ENCODE measurements around the gene TECTB.
A peak's percentile ranks its signal among the peaks of the same experiment; 100 is the strongest.

The TECTB gene

GRCh38 chr10:112308125-112308502 lies 24.9 kb downstream of the TECTB start:
- no peak for DNase-seq (ENCODE audit: low read depth)

- DNase-seq (ENCODE audit: low read depth), result no peak
Measured at GRCh38 chr10:112311481-112311880, 28.3 kb downstream of the TECTB start.

DNA sequence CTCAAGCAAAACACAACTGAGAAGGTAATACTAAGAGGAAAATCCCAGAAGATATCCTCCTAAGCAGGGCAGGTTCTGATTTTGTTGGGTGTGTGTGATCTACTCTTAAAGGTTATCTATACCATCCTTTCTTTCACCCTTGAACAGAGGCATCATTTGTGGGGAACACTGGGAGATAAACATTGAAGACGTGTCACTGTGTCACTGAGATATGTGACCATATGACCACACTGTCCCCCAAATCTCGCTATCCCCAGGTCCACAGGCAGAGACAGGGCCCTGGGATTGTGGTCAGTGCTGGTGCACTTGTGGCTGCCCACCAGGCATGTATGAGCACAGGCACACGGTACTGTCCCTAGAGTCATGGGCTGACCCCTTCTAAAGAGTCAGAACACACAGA lies 30.0 kb downstream of the TECTB start:
- no peak for DNase-seq (ENCODE audit: low read depth)

DNA sequence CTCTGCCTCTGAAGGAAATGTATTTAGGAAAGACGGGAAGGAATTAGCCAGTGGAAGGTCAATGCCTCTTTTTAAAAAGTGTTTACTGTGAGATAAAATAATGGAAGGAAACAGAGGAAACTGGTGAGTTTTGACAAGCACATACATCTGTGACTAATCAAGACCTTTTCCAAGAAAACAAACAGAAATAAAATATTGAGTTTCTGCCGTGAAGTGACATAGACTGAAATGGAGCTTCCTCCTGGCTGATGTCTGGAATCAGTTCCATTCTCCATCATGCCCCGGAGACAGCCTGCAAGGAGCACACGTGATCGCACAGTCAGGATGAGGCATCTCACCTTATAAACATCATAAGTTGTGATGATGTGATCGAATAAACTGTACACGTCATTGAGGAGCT lies 30.7 kb downstream of the TECTB start:
- DNase-seq (ENCODE audit: low read depth), result no peak

DNA sequence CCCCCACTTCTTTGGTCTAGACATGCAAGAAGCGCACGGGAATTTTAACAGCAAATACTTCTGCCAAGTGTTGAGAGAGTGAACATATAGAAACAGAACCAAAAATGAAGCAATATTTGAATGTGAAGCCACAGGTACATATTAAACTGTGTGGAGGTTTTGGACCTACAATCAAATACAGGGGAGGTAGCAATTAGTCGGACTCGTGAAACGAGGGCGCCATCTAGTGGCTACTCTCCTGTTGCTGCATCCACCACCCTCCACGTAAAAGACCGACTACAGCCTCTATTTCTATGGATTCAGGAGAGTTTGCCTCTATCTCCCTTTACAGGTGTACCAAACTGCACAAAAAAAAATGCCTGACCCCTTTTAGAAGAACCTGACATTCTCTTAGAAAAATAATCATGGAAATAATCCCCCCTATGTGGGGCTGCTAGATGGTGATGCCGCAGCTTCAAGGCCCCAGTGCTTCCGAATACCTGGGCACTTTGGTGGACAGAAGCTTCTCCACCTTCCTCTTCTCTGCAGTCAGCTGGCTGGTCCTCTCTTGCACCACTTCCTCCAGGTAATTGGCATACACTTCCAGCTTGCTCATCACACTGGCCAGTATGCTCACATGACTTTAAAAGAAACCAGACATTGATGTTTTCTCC lies 31.7 kb downstream of the TECTB start:
- peak; percentile 74 for DNase-seq (ENCODE audit: low read depth)

GRCh38 chr10:112327678-112328077 lies 44.5 kb downstream of the TECTB start:
- no peak for DNase-seq (ENCODE audit: low read depth)

- DNase-seq (ENCODE audit: low read depth), result no peak
Measured at GRCh38 chr10:112330162-112330561, 47.0 kb downstream of the TECTB start.

DNA sequence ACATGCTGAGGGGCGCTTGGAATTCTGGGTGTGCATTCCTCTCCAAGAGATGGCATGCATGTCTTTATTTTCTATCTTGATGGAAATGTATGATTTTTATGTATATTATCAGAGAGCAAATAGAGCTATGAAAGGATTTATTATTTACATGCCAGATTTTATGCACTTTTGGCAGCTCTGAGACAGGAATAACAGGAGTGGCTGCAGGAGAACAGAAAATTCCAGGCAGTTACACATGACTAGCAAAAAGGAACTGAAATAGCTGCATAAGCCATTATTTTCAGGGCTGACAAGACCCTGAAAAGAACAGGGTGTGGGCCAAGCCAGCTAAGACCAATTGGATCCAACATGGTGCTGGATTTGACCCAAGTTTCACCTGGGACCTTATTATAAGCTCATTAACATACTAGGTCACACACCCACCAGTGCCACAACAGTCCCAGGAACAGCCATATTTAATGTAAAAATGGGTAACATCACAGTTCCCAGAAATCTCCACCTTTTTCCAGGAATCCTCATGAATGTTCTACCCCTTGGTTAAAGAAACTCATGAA lies 47.5 kb downstream of the TECTB start:
- no peak for DNase-seq (ENCODE audit: low read depth)

- DNase-seq (ENCODE audit: low read depth), result no peak
Measured at GRCh38 chr10:112332022-112332421, 48.8 kb downstream of the TECTB start.

DNA sequence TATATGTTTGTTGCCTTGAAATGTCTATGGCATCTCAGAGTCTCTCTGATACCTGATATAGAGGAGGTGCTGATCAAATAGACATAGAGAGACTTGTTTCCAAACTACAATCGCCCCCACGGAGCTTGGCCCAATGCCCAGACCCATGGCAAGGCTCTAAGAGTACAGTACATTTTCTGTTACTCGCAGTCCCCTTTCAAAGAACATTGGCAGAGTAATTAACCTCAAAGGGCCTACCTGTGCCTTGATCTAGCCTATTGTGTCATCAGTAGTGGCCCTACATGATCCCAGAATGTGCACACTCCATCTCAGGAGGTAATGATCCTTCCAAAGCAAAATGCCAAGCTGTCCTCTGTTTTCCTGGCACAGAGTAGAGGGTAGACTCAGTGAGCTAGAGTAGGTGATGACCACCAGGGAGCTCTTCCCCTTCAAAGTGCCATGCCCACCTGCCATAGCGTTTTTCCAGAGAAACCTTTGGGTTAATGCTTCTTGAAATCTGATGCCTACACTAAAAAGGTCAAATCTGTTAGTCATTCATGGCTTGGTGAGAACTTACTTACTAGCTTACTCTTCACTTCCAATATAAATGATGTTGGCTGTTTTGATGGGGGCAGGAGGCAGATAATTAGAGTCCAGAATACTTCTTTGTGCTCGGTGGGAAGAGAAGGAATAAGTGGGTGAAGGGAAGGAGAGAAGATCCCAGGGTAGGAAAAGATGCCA lies 49.5 kb downstream of the TECTB start:
- no peak for DNase-seq (ENCODE audit: low read depth)

DNA sequence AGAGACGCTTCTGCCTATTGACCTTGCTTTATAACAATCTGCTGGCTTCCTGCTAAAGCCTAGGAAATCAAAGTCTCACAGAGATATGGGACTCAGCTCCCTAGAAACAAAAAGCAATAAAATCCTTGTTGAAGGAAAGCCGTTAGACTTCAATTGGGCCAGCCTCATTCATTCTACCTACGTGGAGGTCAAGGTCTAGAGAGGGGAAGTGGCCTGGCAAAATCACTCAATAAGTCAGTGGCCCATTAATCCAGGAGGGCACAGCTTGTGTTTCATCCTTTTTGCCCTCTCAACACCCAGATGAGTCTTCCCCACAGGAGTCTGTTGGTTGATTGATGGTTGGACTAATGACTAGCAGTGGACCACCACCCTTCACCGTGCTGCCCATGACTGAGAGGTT lies 50.3 kb downstream of the TECTB start:
- no peak for DNase-seq (ENCODE audit: low read depth)

DNA sequence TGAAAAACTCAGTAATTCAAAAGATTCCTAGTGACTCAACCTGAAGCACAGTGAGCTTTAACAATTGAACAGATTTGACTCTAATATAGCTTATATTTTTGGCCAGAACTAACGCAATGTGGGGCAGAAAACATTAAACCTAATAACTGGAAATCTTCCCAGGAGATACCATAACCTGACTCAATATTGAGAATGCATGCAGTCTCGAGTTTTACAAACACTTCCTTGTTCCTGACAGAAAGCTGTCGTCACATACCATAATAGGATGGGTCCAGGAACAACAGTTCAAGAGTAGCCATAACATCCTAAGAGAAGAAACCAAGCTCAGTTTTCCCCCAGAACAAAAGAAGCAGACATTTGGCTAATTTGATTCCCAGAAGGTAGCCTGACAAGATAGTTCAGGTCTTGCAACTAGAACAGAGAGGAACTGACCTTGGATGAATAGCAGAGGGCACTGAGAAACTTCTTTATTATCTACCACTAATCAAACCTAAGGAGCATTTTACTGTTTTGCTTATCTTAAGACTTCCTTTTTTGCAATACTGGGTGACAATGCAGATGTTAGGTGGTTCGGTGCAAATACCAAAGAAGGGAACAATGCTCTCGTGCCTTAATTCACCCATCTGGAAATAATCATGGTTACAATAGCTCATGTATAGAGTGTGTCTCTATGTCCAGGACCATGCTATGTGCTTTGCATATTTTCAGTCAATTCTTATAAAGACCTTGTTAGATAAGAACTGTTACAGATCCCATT lies 52.1 kb downstream of the TECTB start:
- DNase-seq (ENCODE audit: low read depth), result no peak

GRCh38 chr10:112335868-112336265 lies 52.7 kb downstream of the TECTB start:
- no peak for DNase-seq (ENCODE audit: low read depth)

DNA sequence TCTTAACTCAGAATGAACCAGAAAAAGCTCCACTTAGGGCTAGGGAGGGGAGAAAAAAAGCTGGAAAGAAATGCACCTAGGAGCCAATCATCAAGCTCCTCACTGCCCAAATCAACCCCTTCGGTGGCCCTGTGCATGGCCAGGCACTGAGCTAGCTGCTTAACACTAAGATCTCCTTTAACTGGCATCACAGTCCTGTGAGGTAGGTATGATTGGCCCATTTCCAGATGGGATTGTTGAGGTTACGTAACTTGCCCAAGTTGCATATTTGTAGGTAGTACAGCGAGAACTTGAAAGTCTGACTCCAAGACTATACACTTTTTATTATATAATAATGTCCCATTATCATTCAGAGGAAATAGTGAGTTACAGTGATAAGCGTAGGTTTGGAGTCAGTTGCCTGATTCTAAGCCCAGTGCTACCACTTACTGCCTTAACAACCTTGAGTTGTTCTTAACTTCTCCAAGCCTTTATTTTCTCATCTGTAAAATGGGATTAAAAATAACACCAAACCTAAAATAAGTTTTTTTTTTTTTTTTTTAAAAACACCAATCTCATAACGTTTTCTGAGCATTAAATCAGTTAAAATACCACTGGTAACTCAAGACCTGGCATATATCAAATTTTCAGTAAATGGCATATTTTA lies 53.5 kb downstream of the TECTB start:
- no peak for DNase-seq (ENCODE audit: low read depth)

DNA sequence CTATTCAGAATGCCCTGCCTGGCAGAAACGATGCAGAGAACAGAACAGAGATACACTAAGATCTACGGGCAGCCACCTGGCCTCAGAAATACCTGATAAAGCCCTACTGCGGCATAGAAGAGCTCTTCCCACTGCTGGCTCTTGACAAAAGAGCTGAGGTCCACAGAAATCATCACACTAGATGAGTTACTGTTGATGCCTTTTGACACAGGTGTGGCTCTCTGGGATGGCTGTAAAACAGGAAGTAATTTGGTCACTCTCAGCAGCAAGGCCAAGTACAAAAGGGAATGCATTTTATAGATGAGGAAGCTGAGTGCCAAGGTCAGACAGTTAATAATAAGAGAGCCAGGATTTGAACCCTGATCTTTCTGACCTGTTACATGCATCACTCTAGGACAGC lies 55.8 kb downstream of the TECTB start:
- no peak for DNase-seq (ENCODE audit: low read depth)

- DNase-seq (ENCODE audit: low read depth), result no peak
Measured at GRCh38 chr10:112340601-112341000, 57.4 kb downstream of the TECTB start.

DNA sequence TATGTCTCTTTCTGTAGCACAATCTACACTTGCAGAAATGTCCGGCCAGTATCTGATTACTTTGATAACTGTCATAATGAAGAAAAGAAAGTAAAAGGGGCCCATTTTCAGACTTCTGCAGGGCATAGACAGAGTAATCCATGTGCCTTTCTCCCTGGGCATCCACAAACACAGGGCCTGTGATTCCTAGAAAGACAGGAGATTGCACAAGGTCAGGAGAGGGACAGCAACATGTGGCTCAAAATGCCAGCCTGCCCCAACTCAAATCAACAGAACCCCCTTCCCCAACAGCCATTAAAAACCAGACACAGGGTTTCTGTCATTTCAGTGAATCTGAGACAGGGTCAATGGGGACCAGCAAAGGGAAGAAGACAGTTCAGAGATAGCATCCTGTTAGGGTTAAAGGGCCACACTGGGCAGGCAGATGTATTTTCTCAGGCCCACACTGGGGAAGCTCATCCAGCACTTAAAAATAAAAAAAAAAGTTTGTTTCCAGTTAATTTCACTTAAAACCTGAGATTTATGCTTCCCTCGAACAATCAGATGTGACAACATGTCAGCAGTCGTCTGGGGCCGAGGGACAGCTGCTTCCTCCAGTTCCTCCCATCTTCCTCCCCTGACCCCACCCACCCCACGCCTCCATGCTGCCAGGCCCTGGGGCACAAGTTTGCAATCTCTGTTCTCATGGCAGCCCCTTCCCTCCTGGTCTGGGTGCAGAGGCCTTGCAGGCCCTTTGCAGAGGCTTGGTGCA lies 60.0 kb downstream of the TECTB start:
- DNase-seq (ENCODE audit: low read depth), result no peak

- no peak for DNase-seq (ENCODE audit: low read depth)
Measured at GRCh38 chr10:112344261-112344660, 61.1 kb downstream of the TECTB start.

DNA sequence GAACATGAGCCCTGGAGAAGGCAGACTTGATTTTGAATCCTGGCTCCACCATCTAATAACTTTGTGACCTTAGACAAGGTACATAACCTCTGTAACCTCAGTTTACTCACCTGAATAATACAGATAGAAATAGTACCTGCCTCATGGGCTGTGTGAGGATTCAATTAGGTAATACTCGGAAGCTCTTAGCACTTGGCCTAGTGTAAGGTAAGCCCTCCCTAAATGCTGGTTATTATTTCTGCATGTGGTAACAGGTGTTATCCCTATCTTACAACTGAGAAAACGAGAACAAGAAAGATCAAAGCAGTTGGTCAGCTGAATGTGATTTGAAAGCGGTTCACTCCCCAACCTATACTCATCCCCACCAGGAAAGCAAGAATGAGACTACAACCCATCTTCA lies 62.0 kb downstream of the TECTB start:
- DNase-seq (ENCODE audit: low read depth), result no peak

DNA sequence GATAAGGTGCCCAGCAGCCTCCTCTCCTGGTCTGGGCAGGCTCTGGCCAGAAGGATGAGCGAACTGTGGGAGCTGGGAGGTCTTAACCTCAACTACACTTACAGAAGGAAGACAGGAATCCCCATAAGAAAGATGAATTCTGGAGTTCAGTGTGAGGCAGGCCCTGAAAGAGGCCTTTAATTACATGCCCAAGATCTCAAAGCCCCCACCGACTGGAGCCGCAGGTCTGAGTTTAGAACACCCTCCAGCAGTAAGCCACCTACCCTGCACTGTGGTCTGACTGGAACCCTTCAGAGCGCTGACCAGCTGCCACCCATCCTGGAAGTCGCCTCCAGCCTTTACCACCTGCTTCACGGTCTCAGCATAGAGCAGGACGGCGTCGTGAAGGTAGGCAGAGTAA lies 62.5 kb downstream of the TECTB start:
- DNase-seq (ENCODE audit: low read depth), result no peak

DNA sequence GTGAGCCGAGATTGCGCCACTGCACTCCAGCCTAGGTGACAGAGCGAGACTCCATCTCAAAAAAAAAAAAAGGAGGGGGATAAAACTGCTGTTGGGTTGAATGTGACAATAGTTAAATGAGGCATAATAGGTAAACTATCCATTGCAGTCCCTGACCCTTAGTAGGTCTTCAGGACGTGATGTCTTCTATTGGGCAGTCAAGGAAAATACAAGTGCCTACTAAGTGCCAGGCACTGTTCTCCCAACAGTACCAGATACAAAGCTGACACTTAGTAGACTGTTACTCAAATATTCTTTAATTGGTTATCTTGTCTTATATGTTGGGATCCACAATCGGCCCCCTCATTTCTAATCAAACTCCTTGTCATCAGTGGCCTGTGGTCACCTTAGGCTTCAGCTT lies 63.6 kb downstream of the TECTB start:
- DNase-seq (ENCODE audit: low read depth), result no peak
